ENCODE results near the gene TMC5. TPM values are rescaled to one million over a fixed set of nuclear protein-coding genes. Genes with fewer than 3 reads are reported as not detected.

Gene TMC5
- total RNA-seq, 1 experiment from 2014 or later: 15.7 TPM

GRCh38 chr16:19482291-19482690 lies 64.6 kb downstream of the TMC5 start:
- Histone ChIP-seq H3K79me2 (ENCODE audit: insufficient read depth, low read length) (no peaks in the 10 kb centered on the region), H3K4me3 (replicated peaks in 1 of 2; ENCODE audit: low read depth in 1 of 2, low read length in 2 of 2) (no peak overlapping the region), H2AFZ (ENCODE audit: low read depth, low read length, poor library complexity, severe bottlenecking) (no peak overlapping the region), H3K4me2 (ENCODE audit: low read length) (no peak overlapping the region), H3K4me1 (ENCODE audit: control insufficient read depth in 1 of 2, insufficient read depth in 2 of 2, low read length in 2 of 2) (peaks cover 22 to 43% of the 10 kb centered on the region in 2 experiments), H3K9me2 (ENCODE audit: insufficient read depth) (no peaks in the 10 kb centered on the region), H3K27ac (ENCODE audit: low read depth, low read length) (no peak overlapping the region), H3K9ac (ENCODE audit: low read length) (no peak overlapping the region), H4K20me1 (ENCODE audit: insufficient read depth) (no peaks in the 10 kb centered on the region), H3K9me3 (ENCODE audit: control insufficient read depth in 1 of 2, insufficient read depth in 1 of 2, low read depth in 1 of 2, low read length in 2 of 2) (no peaks in the 10 kb centered on the region), H3K36me3 (ENCODE audit: control insufficient read depth in 1 of 2, insufficient read depth in 2 of 2, low read length in 2 of 2) (peaks cover 0 to 13% of the 10 kb centered on the region in 2 experiments; a peak in 1 of 4 replicates), H3K27me3 (ENCODE audit: insufficient read depth, low read length) (no peaks in the 10 kb centered on the region)
- BruUV-seq (replicated peaks): no TSS peak
- CTCF ChIA-PET: no interaction called here
- ATAC-seq (no peak), DNase-seq (ENCODE audit: low read depth, low spot score) (no peak)
- POLR2A ChIA-PET: no interaction called here
- RAD21 ChIA-PET (ENCODE audit: low non-redundant PET in 1 of 2, low total read pairs in 2 of 2, uncharacterized antibody in 2 of 2, unreplicated experiment in 2 of 2): no interaction called here
- TF ChIP-seq EZH2phosphoT487 (IDR thresholded peaks at IDR 0.05; ENCODE audit: borderline replicate concordance) (no peak), CBX3 (IDR thresholded peaks at IDR 0.05; ENCODE audit: low read depth) (no peak), EGR1 (IDR thresholded peaks at IDR 0.05; ENCODE audit: low read depth) (no peak), ZNF274 (IDR thresholded peaks at IDR 0.05; ENCODE audit: low read depth, low read length) (no peak), EZH2 (IDR thresholded peaks at IDR 0.05) (no peak), SRF (IDR thresholded peaks at IDR 0.05; ENCODE audit: low read depth) (no peak), TCF7L2 (IDR thresholded peaks at IDR 0.05; ENCODE audit: borderline replicate concordance, extremely low read depth, insufficient read depth, insufficient read length) (no peak), SP1 (IDR thresholded peaks at IDR 0.05; ENCODE audit: low read depth) (no peak), CTCF (IDR thresholded peaks at IDR 0.05 in 2 of 3, conservative IDR thresholded peaks at IDR 0.05 in 1 of 3; ENCODE audit: borderline replicate concordance in 1 of 3, insufficient read depth in 1 of 3, low read depth in 2 of 3, low read length in 2 of 3) (no peak), ATF3 (IDR thresholded peaks at IDR 0.05) (no peak), ELF1 (IDR thresholded peaks at IDR 0.05; ENCODE audit: borderline replicate concordance, low read depth) (no peak), POLR2AphosphoS5 (IDR thresholded peaks at IDR 0.05; ENCODE audit: low read depth, low read length) (no peak), FOSL1 (IDR thresholded peaks at IDR 0.05; ENCODE audit: low read depth) (no peak), ZFX (IDR thresholded peaks at IDR 0.05) (no peak), MAX (IDR thresholded peaks at IDR 0.05) (no peak), SIN3A (IDR thresholded peaks at IDR 0.05; ENCODE audit: low read depth) (no peak), ZBTB33 (IDR thresholded peaks at IDR 0.05; ENCODE audit: extremely low read depth, insufficient replicate concordance, low read length) (no peak), CEBPB (IDR thresholded peaks at IDR 0.05; ENCODE audit: low read depth) (no peak), JUND (IDR thresholded peaks at IDR 0.05) (no peak), YY1 (IDR thresholded peaks at IDR 0.05; ENCODE audit: extremely low read depth, insufficient replicate concordance, low read depth, low read length) (no peak)
- intact Hi-C loops (cut with micrococcal nuclease): no loop called here
